ENCODE measurements around the gene PHF13.
"Not testable (repeated sequence)": the region's sequence is repeated elsewhere in the genome, so short reads cannot be mapped to it uniquely, and the experiment has no call there.

Gene PHF13

GRCh38 chr1:6587261-6588005 lies 26.1 kb upstream of the PHF13 start:
- DNase-seq (ENCODE audit: low read depth) = no peak

GRCh38 chr1:6588128-6588892 lies 25.2 kb upstream of the PHF13 start:
- no peak for DNase-seq (ENCODE audit: low read depth)

- DNase-seq (ENCODE audit: low read depth) = no peak
Observed at GRCh38 chr1:6588893-6589520, 24.5 kb upstream of the PHF13 start.

GRCh38 chr1:6590046-6590445 lies 23.5 kb upstream of the PHF13 start:
- no peak for DNase-seq (ENCODE audit: low read depth)

GRCh38 chr1:6591222-6591621 lies 22.3 kb upstream of the PHF13 start:
- no peak for DNase-seq (ENCODE audit: low read depth)

- DNase-seq (ENCODE audit: low read depth) = no peak
Observed at GRCh38 chr1:6591644-6592043, 21.9 kb upstream of the PHF13 start.

GRCh38 chr1:6592441-6592840 lies 21.1 kb upstream of the PHF13 start:
- DNase-seq (ENCODE audit: low read depth) = no peak

GRCh38 chr1:6592865-6593593 lies 20.5 kb upstream of the PHF13 start:
- DNase-seq (ENCODE audit: low read depth) = no peak

GRCh38 chr1:6593810-6594209 lies 19.7 kb upstream of the PHF13 start:
- DNase-seq (ENCODE audit: low read depth) = no peak

GRCh38 chr1:6594977-6595740 lies 18.4 kb upstream of the PHF13 start:
- no peak for DNase-seq (ENCODE audit: low read depth)

- no peak for DNase-seq (ENCODE audit: low read depth)
Observed at GRCh38 chr1:6596351-6596750, 17.2 kb upstream of the PHF13 start.

GRCh38 chr1:6596886-6597776 lies 16.4 kb upstream of the PHF13 start:
- DNase-seq (ENCODE audit: low read depth) = no peak

- no peak for DNase-seq (ENCODE audit: low read depth)
Observed at GRCh38 chr1:6597777-6598131, 15.8 kb upstream of the PHF13 start.

GRCh38 chr1:6599141-6599975 lies 14.2 kb upstream of the PHF13 start:
- DNase-seq (ENCODE audit: low read depth) = no peak

GRCh38 chr1:6599991-6600390 lies 13.5 kb upstream of the PHF13 start:
- not testable (repeated sequence) for DNase-seq (ENCODE audit: low read depth)

- no peak for DNase-seq (ENCODE audit: low read depth)
Observed at GRCh38 chr1:6600410-6601048, 13.0 kb upstream of the PHF13 start.

- DNase-seq (ENCODE audit: low read depth) = peak; percentile 79
Observed at GRCh38 chr1:6601049-6601922, 12.2 kb upstream of the PHF13 start.
